ENCODE data around the gene TMSB4X.

TMSB4X gene

GRCh38 chrX:12993826-12994225 is 18.9 kb downstream of the TMSB4X start:
- H3K4me3 ChIP-seq (ENCODE audit: low read depth in 1 of 2, low read length in 2 of 2) = no peak overlapping the region
- no peak overlapping the region for H3K9ac ChIP-seq (ENCODE audit: low read depth in 1 of 2, low read length in 2 of 2)
- H3K27me3 ChIP-seq (ENCODE audit: control insufficient read depth in 1 of 2, insufficient read depth in 2 of 2, low read length in 2 of 2) = no peaks in the 10 kb centered on the region
- peaks cover 15 to 19% of the 10 kb centered on the region in 2 donors for H3K4me1 ChIP-seq (ENCODE audit: control insufficient read depth in 1 of 2, insufficient read depth in 2 of 2, low read length in 2 of 2)
- peak overlapping the region; percentile 56 for H3K27ac ChIP-seq (ENCODE audit: low read depth, low read length)
- H3K36me3 ChIP-seq (ENCODE audit: control insufficient read depth in 1 of 2, insufficient read depth in 2 of 2, low read length in 2 of 2) = no peaks in the 10 kb centered on the region
- no peaks in the 10 kb centered on the region for H3K9me3 ChIP-seq (ENCODE audit: control insufficient read depth in 1 of 2, low read length in 2 of 2)

- Histone ChIP-seq H3K9ac (ENCODE audit: low read depth in 1 of 2, low read length in 2 of 2) (no peak overlapping the region), H3K36me3 (ENCODE audit: control insufficient read depth in 1 of 2, insufficient read depth in 2 of 2, low read length in 2 of 2) (no peaks in the 10 kb centered on the region), H3K9me3 (ENCODE audit: control insufficient read depth in 1 of 2, low read length in 2 of 2) (no peaks in the 10 kb centered on the region), H3K4me3 (ENCODE audit: low read depth in 1 of 2, low read length in 2 of 2) (no peak overlapping the region), H3K27me3 (ENCODE audit: control insufficient read depth in 1 of 2, insufficient read depth in 2 of 2, low read length in 2 of 2) (no peaks in the 10 kb centered on the region), H3K27ac (ENCODE audit: low read depth, low read length) (no peak overlapping the region), H3K4me1 (ENCODE audit: control insufficient read depth in 1 of 2, insufficient read depth in 2 of 2, low read length in 2 of 2) (peaks cover 15 to 23% of the 10 kb centered on the region in 2 donors)
Measured at GRCh38 chrX:12994321-12994720, 19.4 kb downstream of the TMSB4X start.

- H3K9me3 ChIP-seq (ENCODE audit: control insufficient read depth in 1 of 2, low read length in 2 of 2) = no peaks in the 10 kb centered on the region
- H3K36me3 ChIP-seq (ENCODE audit: control insufficient read depth in 1 of 2, insufficient read depth in 2 of 2, low read length in 2 of 2) = no peaks in the 10 kb centered on the region
- H3K27me3 ChIP-seq (ENCODE audit: control insufficient read depth in 1 of 2, insufficient read depth in 2 of 2, low read length in 2 of 2) = no peaks in the 10 kb centered on the region
- no peak overlapping the region for H3K4me3 ChIP-seq (ENCODE audit: low read depth in 1 of 2, low read length in 2 of 2)
- H3K4me1 ChIP-seq (ENCODE audit: control insufficient read depth in 1 of 2, insufficient read depth in 2 of 2, low read length in 2 of 2) = peaks cover 22 to 36% of the 10 kb centered on the region in 2 donors
- no peak overlapping the region for H3K9ac ChIP-seq (ENCODE audit: low read depth in 1 of 2, low read length in 2 of 2)
- H3K27ac ChIP-seq (ENCODE audit: low read depth, low read length) = no peak overlapping the region
Measured at GRCh38 chrX:12996934-12997435, 22.1 kb downstream of the TMSB4X start.

- no peaks in the 10 kb centered on the region for H3K9me3 ChIP-seq (ENCODE audit: control insufficient read depth in 1 of 2, low read length in 2 of 2)
- H3K4me1 ChIP-seq (ENCODE audit: control insufficient read depth in 1 of 2, insufficient read depth in 2 of 2, low read length in 2 of 2) = peaks cover 22 to 36% of the 10 kb centered on the region in 2 donors
- H3K27me3 ChIP-seq (ENCODE audit: control insufficient read depth in 1 of 2, insufficient read depth in 2 of 2, low read length in 2 of 2) = no peaks in the 10 kb centered on the region
- H3K36me3 ChIP-seq (ENCODE audit: control insufficient read depth in 1 of 2, insufficient read depth in 2 of 2, low read length in 2 of 2) = no peaks in the 10 kb centered on the region
- no peak overlapping the region for H3K27ac ChIP-seq (ENCODE audit: low read depth, low read length)
- peak overlapping the region in 1 of 2 donors; percentile 35 for H3K4me3 ChIP-seq (ENCODE audit: low read depth in 1 of 2, low read length in 2 of 2)
- peak overlapping the region in 1 of 2 donors; percentile 25 for H3K9ac ChIP-seq (ENCODE audit: low read depth in 1 of 2, low read length in 2 of 2)
Measured at GRCh38 chrX:12997906-12998687, 23.2 kb downstream of the TMSB4X start.

GRCh38 chrX:12999422-12999821 is 24.5 kb downstream of the TMSB4X start:
- no peaks in the 10 kb centered on the region for H3K27me3 ChIP-seq (ENCODE audit: control insufficient read depth in 1 of 2, insufficient read depth in 2 of 2, low read length in 2 of 2)
- H3K9me3 ChIP-seq (ENCODE audit: control insufficient read depth in 1 of 2, low read length in 2 of 2) = no peaks in the 10 kb centered on the region
- no peaks in the 10 kb centered on the region for H3K36me3 ChIP-seq (ENCODE audit: control insufficient read depth in 1 of 2, insufficient read depth in 2 of 2, low read length in 2 of 2)
- peaks cover 22 to 36% of the 10 kb centered on the region in 2 donors for H3K4me1 ChIP-seq (ENCODE audit: control insufficient read depth in 1 of 2, insufficient read depth in 2 of 2, low read length in 2 of 2)
- H3K27ac ChIP-seq (ENCODE audit: low read depth, low read length) = no peak overlapping the region
- no peak overlapping the region for H3K4me3 ChIP-seq (ENCODE audit: low read depth in 1 of 2, low read length in 2 of 2)
- H3K9ac ChIP-seq (ENCODE audit: low read depth in 1 of 2, low read length in 2 of 2) = no peak overlapping the region

- Histone ChIP-seq H3K9ac (ENCODE audit: low read depth in 1 of 2, low read length in 2 of 2) (peak overlapping the region in 1 of 2 donors; percentile 25), H3K4me3 (ENCODE audit: low read depth in 1 of 2, low read length in 2 of 2) (peak overlapping the region in 1 of 2 donors; percentile 8), H3K27me3 (ENCODE audit: control insufficient read depth in 1 of 2, insufficient read depth in 2 of 2, low read length in 2 of 2) (no peaks in the 10 kb centered on the region), H3K4me1 (ENCODE audit: control insufficient read depth in 1 of 2, insufficient read depth in 2 of 2, low read length in 2 of 2) (peaks cover 22 to 36% of the 10 kb centered on the region in 2 donors), H3K27ac (ENCODE audit: low read depth, low read length) (no peak overlapping the region), H3K36me3 (ENCODE audit: control insufficient read depth in 1 of 2, insufficient read depth in 2 of 2, low read length in 2 of 2) (no peaks in the 10 kb centered on the region), H3K9me3 (ENCODE audit: control insufficient read depth in 1 of 2, low read length in 2 of 2) (no peaks in the 10 kb centered on the region)
Measured at GRCh38 chrX:13000301-13000811, 25.4 kb downstream of the TMSB4X start.

- H3K27ac ChIP-seq (ENCODE audit: low read depth, low read length) = no peak overlapping the region
Measured at GRCh38 chrX:13001097-13001496, 26.2 kb downstream of the TMSB4X start.

GRCh38 chrX:13001961-13002671 is 27.2 kb downstream of the TMSB4X start:
- Histone ChIP-seq H3K4me3 (ENCODE audit: low read depth in 1 of 2, low read length in 2 of 2) (no peak overlapping the region), H3K4me1 (ENCODE audit: control insufficient read depth in 1 of 2, insufficient read depth in 2 of 2, low read length in 2 of 2) (peaks cover 28 to 31% of the 10 kb centered on the region in 2 donors), H3K9ac (ENCODE audit: low read depth in 1 of 2, low read length in 2 of 2) (no peak overlapping the region), H3K27me3 (ENCODE audit: control insufficient read depth in 1 of 2, insufficient read depth in 2 of 2, low read length in 2 of 2) (no peaks in the 10 kb centered on the region), H3K27ac (ENCODE audit: low read depth, low read length) (no peak overlapping the region), H3K9me3 (ENCODE audit: control insufficient read depth in 1 of 2, low read length in 2 of 2) (no peaks in the 10 kb centered on the region), H3K36me3 (ENCODE audit: control insufficient read depth in 1 of 2, insufficient read depth in 2 of 2, low read length in 2 of 2) (no peaks in the 10 kb centered on the region)

More at GRCh38 chrX:13001097-13001496, 26.2 kb downstream of the TMSB4X start:
- H3K4me1 ChIP-seq (ENCODE audit: control insufficient read depth in 1 of 2, insufficient read depth in 2 of 2, low read length in 2 of 2) = peaks cover 22 to 36% of the 10 kb centered on the region in 2 donors
- H3K4me3 ChIP-seq (ENCODE audit: low read depth in 1 of 2, low read length in 2 of 2) = no peak overlapping the region
- no peaks in the 10 kb centered on the region for H3K27me3 ChIP-seq (ENCODE audit: control insufficient read depth in 1 of 2, insufficient read depth in 2 of 2, low read length in 2 of 2)
- no peak overlapping the region for H3K9ac ChIP-seq (ENCODE audit: low read depth in 1 of 2, low read length in 2 of 2)
- no peaks in the 10 kb centered on the region for H3K36me3 ChIP-seq (ENCODE audit: control insufficient read depth in 1 of 2, insufficient read depth in 2 of 2, low read length in 2 of 2)
- H3K9me3 ChIP-seq (ENCODE audit: control insufficient read depth in 1 of 2, low read length in 2 of 2) = no peaks in the 10 kb centered on the region

- H3K27ac ChIP-seq (ENCODE audit: low read depth, low read length) = no peak overlapping the region
- no peak overlapping the region for H3K4me3 ChIP-seq (ENCODE audit: low read depth in 1 of 2, low read length in 2 of 2)
- H3K27me3 ChIP-seq (ENCODE audit: control insufficient read depth in 1 of 2, insufficient read depth in 2 of 2, low read length in 2 of 2) = no peaks in the 10 kb centered on the region
- peaks cover 16 to 24% of the 10 kb centered on the region in 2 donors for H3K4me1 ChIP-seq (ENCODE audit: control insufficient read depth in 1 of 2, insufficient read depth in 2 of 2, low read length in 2 of 2)
- no peak overlapping the region for H3K9ac ChIP-seq (ENCODE audit: low read depth in 1 of 2, low read length in 2 of 2)
- no peaks in the 10 kb centered on the region for H3K36me3 ChIP-seq (ENCODE audit: control insufficient read depth in 1 of 2, insufficient read depth in 2 of 2, low read length in 2 of 2)
- H3K9me3 ChIP-seq (ENCODE audit: control insufficient read depth in 1 of 2, low read length in 2 of 2) = no peaks in the 10 kb centered on the region
Measured at GRCh38 chrX:13005661-13006473, 31.0 kb downstream of the TMSB4X start.

Data from duodenal mucosa (tissue), 2 donors.